GM13976 (cell line): Measurements from ENCODE around the gene USP25.

ENCODE experiments used
- DNase-seq: peaks from one replicate; pipeline ENCODE4 v3.0.0; 2012; ENCODE audit warnings: low spot score
- CTCF ChIP-seq: IDR thresholded peaks from 2 replicates; pipeline ENCODE4 v1.5.1; 2012; ENCODE audit warnings: borderline replicate concordance, mild to moderate bottlenecking; ENCODE audit not compliant: insufficient read depth; ENCODE audit errors: extremely low read depth, missing control alignments, control extremely low read depth
- in situ Hi-C: fragments of 300-500 bp; cut with MboI; formaldehyde crosslinking; loops from one replicate; pipeline ENCODE4 v1.12.0; 2022; ENCODE audit warnings: low sequenced_read_pairs, mixed read lengths, inconsistent platforms; ENCODE audit not compliant: unreplicated experiment

Gene USP25

DNA sequence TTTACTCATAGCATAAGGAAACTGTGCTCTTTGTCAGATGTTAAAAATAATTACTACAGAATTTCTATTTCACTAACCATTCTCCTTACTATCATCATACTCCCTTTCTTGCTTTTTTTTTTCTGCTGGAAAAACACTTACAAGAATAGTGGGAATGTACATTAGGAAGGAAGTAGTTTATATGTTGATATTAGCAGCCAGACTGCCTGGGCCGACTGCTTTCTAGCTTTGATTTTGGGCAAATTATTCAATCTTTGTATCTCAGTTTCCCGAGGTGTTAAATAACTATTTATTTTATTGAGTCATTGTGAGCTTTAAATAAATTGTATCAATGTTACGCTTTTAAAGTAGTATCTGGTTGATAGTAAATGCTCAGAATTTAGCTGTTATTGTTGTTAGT, 122.4 kb downstream of the USP25 start:
- in situ Hi-C loops: no loop called here
- TF ChIP-seq CTCF: no peak
- DNase-seq: no peak

GRCh38 chr21:15853126-15853525, 123.3 kb downstream of the USP25 start:
- no peak for TF ChIP-seq CTCF
- DNase-seq: no peak
- in situ Hi-C loops: no loop called here

DNA sequence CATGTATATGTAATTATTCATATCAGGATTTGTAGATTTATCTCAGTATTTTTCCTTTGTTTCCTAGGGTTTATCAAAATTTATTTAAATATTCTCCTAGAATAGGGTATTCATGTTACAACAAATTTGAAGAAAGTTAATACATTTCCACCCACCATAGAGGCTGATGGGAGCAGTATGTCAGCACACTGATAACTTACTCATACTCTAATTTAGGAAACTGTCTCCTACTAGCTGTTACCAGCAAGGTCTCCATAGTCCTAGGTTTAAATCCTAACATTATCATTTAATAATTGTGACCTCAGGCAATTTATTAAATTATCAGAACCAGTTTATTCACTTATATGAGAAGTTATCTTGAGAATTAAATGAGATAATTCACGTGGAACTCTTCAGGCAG, 127.0 kb downstream of the USP25 start:
- DNase-seq: no peak
- TF ChIP-seq CTCF: no peak
- in situ Hi-C loops: no loop called here

GRCh38 chr21:15857740-15858139, 128.0 kb downstream of the USP25 start:
- no peak for TF ChIP-seq CTCF
- no peak for DNase-seq
- in situ Hi-C loops: no loop called here

GRCh38 chr21:15860541-15860940, 130.8 kb downstream of the USP25 start:
- DNase-seq: no peak
- in situ Hi-C loops: no loop called here
- TF ChIP-seq CTCF: no peak

- TF ChIP-seq CTCF: no peak
- in situ Hi-C loops: no loop called here
- DNase-seq: no peak
Observed at GRCh38 chr21:15868940-15869339, 139.2 kb downstream of the USP25 start.

DNA sequence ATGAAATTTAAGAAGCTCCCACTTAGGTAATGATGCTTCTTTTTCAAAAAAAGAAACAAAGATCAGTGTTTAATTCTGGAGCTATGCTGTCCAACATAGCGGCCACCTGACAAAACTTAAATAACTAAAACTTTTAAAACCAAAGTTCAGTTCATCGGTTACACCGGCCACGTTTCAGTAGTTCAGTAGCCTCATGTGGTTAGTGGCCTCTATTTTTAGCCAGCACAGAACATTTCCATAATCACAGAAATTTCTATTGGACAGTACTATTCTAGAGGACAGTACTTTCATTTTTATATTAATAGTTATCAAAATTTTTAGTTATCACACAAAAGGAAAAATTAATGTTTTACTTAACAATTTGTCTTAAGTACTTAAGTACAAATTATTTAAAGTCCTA, 141.0 kb downstream of the USP25 start:
- peak; percentile 13 for DNase-seq
- TF ChIP-seq CTCF: no peak
- in situ Hi-C loops: no loop called here
